ENCODE measurements around the gene H3-3A. TPM values are rescaled to one million over a fixed set of nuclear protein-coding genes. Genes with fewer than 3 reads are reported as not detected.

Gene H3-3A
- total and polyA plus RNA-seq, 4 donors, result 76.6 to 338 (median 189) TPM

DNA sequence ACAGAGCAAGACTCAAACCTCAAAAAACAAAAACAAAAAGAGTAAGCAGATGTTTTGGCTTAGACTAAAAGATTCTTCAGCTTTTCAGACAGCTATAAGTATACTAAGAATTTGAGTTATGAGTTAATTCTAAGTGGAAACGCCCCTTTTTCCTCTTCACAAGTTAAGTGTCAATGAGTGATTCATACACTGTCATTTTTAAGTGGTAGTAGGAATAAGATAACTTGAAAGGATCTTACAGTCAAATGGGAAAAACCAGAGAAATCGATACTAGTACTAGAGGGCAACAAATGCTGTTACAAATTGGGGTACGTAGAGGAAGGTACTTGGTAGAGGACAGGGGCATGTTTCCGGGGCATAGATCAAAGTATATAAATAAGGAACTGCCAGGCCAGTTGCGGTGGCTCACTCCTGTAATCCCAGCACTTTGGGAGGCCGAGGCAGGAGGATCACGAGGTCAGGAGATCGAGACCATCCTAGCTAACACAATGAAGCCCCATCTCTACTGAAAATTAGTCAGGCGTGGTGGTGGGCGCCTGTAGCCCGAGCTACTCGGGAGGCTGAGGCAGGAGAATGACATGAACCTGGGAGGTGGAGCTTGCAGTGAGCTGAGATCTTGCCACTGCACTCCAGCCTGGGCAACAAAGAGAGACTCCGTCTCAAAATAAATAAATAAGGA lies 7.4 kb downstream of the H3-3A start:
- Histone ChIP-seq H3K9ac (ENCODE audit: low read depth in 1 of 2, low read length in 2 of 2) (no peak overlapping the region), H3K4me1 (ENCODE audit: control insufficient read depth in 4 of 4, insufficient read depth in 4 of 4, low read length in 3 of 4) (peaks cover 0 to 17% (median 11%) of the 10 kb centered on the region in 4 donors), H3K4me3 (ENCODE audit: low read depth in 1 of 3, low read length in 3 of 3) (no peak overlapping the region), H3K27me3 (ENCODE audit: control insufficient read depth in 4 of 4, insufficient read depth in 4 of 4, low read length in 3 of 4) (no peaks in the 10 kb centered on the region), H3K27ac (ENCODE audit: low read depth in 1 of 2, low read length in 2 of 2) (no peak overlapping the region), H3K36me3 (ENCODE audit: control insufficient read depth in 4 of 4, insufficient read depth in 3 of 4, low read depth in 1 of 4, low read length in 3 of 4) (peaks cover 4 to 55% (median 41%) of the 10 kb centered on the region in 4 donors), H3K9me3 (ENCODE audit: control insufficient read depth in 4 of 4, low read length in 3 of 4) (no peaks in the 10 kb centered on the region)
- no peak for DNase-seq (ENCODE audit: low spot score)
- TF ChIP-seq EGR1 (IDR thresholded peaks at IDR 0.05; ENCODE audit: low read depth in 2 of 2) (no peak), YY1 (IDR thresholded peaks at IDR 0.05) (no peak), RAD21 (IDR thresholded peaks at IDR 0.05) (no peak), RXRA (IDR thresholded peaks at IDR 0.05) (no peak), JUND (IDR thresholded peaks at IDR 0.05) (no peak), FOXA2 (IDR thresholded peaks at IDR 0.05) (no peak), TAF1 (conservative IDR thresholded peaks at IDR 0.05) (no peak), FOXA1 (IDR thresholded peaks at IDR 0.05) (no peak), HNF4G (IDR thresholded peaks at IDR 0.05) (no peak), GABPA (IDR thresholded peaks at IDR 0.05 in 1 of 2, conservative IDR thresholded peaks at IDR 0.05 in 1 of 2) (no peak), HNF4A (conservative IDR thresholded peaks at IDR 0.05) (no peak), SP1 (IDR thresholded peaks at IDR 0.05) (no peak)
- TF ChIP-seq, protein P1, sequence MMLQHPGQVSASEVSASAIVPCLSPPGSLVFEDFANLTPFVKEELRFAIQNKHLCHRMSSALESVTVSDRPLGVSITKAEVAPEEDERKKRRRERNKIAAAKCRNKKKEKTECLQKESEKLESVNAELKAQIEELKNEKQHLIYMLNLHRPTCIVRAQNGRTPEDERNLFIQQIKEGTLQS (IDR thresholded peaks at IDR 0.05), result no peak
- TF ChIP-seq, protein P2, sequence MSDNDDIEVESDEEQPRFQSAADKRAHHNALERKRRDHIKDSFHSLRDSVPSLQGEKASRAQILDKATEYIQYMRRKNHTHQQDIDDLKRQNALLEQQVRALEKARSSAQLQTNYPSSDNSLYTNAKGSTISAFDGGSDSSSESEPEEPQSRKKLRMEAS (IDR thresholded peaks at IDR 0.05), result no peak
- TF ChIP-seq, protein P3, sequence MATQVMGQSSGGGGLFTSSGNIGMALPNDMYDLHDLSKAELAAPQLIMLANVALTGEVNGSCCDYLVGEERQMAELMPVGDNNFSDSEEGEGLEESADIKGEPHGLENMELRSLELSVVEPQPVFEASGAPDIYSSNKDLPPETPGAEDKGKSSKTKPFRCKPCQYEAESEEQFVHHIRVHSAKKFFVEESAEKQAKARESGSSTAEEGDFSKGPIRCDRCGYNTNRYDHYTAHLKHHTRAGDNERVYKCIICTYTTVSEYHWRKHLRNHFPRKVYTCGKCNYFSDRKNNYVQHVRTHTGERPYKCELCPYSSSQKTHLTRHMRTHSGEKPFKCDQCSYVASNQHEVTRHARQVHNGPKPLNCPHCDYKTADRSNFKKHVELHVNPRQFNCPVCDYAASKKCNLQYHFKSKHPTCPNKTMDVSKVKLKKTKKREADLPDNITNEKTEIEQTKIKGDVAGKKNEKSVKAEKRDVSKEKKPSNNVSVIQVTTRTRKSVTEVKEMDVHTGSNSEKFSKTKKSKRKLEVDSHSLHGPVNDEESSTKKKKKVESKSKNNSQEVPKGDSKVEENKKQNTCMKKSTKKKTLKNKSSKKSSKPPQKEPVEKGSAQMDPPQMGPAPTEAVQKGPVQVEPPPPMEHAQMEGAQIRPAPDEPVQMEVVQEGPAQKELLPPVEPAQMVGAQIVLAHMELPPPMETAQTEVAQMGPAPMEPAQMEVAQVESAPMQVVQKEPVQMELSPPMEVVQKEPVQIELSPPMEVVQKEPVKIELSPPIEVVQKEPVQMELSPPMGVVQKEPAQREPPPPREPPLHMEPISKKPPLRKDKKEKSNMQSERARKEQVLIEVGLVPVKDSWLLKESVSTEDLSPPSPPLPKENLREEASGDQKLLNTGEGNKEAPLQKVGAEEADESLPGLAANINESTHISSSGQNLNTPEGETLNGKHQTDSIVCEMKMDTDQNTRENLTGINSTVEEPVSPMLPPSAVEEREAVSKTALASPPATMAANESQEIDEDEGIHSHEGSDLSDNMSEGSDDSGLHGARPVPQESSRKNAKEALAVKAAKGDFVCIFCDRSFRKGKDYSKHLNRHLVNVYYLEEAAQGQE (IDR thresholded peaks at IDR 0.05), result no peak
- TF ChIP-seq, protein P4, sequence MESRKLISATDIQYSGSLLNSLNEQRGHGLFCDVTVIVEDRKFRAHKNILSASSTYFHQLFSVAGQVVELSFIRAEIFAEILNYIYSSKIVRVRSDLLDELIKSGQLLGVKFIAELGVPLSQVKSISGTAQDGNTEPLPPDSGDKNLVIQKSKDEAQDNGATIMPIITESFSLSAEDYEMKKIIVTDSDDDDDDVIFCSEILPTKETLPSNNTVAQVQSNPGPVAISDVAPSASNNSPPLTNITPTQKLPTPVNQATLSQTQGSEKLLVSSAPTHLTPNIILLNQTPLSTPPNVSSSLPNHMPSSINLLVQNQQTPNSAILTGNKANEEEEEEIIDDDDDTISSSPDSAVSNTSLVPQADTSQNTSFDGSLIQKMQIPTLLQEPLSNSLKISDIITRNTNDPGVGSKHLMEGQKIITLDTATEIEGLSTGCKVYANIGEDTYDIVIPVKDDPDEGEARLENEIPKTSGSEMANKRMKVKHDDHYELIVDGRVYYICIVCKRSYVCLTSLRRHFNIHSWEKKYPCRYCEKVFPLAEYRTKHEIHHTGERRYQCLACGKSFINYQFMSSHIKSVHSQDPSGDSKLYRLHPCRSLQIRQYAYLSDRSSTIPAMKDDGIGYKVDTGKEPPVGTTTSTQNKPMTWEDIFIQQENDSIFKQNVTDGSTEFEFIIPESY (IDR thresholded peaks at IDR 0.05), result no peak
- WGBS, result 90% methylated on average over 13 of the region's 13 CpGs

DNA sequence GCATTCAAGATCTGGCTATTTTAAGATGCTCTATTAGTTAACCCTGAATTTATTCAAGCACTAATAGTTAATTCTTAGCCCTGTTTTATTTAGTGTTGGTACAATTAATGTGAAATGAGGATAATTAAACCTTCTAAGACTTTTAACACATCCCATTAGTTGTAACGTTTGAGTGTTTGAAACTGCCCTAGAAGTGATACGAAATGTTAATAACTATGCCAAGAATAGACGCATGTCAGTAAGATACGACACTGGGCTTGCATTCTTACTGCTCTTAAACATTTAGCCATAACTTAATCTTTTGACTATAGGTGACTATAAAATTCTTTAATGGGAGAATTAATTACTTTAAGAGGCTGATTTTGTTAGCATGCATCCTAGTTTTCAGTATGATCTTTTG lies 9.8 kb downstream of the H3-3A start:
- Histone ChIP-seq H3K27ac (ENCODE audit: low read depth in 1 of 2, low read length in 2 of 2) (no peak overlapping the region), H3K27me3 (ENCODE audit: control insufficient read depth in 4 of 4, insufficient read depth in 4 of 4, low read length in 3 of 4) (no peaks in the 10 kb centered on the region), H3K4me1 (ENCODE audit: control insufficient read depth in 4 of 4, insufficient read depth in 4 of 4, low read length in 3 of 4) (no peaks in the 10 kb centered on the region), H3K9ac (ENCODE audit: low read depth in 1 of 2, low read length in 2 of 2) (no peak overlapping the region), H3K9me3 (ENCODE audit: control insufficient read depth in 4 of 4, low read length in 3 of 4) (no peaks in the 10 kb centered on the region), H3K4me3 (ENCODE audit: low read depth in 1 of 3, low read length in 3 of 3) (no peak overlapping the region), H3K36me3 (ENCODE audit: control insufficient read depth in 4 of 4, insufficient read depth in 3 of 4, low read depth in 1 of 4, low read length in 3 of 4) (peaks cover 3 to 41% (median 29%) of the 10 kb centered on the region in 4 donors)
- WGBS, result 86% methylated on average over 4 of the region's 4 CpGs
- no peak for DNase-seq (ENCODE audit: low spot score)
- TF ChIP-seq, protein P3 (IDR thresholded peaks at IDR 0.05), result no peak
- no peak for TF ChIP-seq RAD21 (IDR thresholded peaks at IDR 0.05)
- TF ChIP-seq, protein P2 (IDR thresholded peaks at IDR 0.05), result no peak
- TF ChIP-seq, protein P4 (IDR thresholded peaks at IDR 0.05), result no peak
- TF ChIP-seq FOXA2 (IDR thresholded peaks at IDR 0.05), result no peak
- no peak for TF ChIP-seq EGR1 (IDR thresholded peaks at IDR 0.05; ENCODE audit: low read depth in 2 of 2)
- TF ChIP-seq, protein P1 (IDR thresholded peaks at IDR 0.05), result no peak
- no peak for TF ChIP-seq RXRA (IDR thresholded peaks at IDR 0.05)
- TF ChIP-seq SP1 (IDR thresholded peaks at IDR 0.05), result no peak
- TF ChIP-seq GABPA (IDR thresholded peaks at IDR 0.05 in 1 of 2, conservative IDR thresholded peaks at IDR 0.05 in 1 of 2), result no peak
- no peak for TF ChIP-seq JUND (IDR thresholded peaks at IDR 0.05)
- TF ChIP-seq HNF4G (IDR thresholded peaks at IDR 0.05), result no peak
- no peak for TF ChIP-seq NR2F2 (IDR thresholded peaks at IDR 0.05)

Data from liver (tissue), 9 donors.